Upper lobe of left lung (tissue), 6 donors: ENCODE measurements around the gene IKZF4. TPM values are rescaled to one million over a fixed set of nuclear protein-coding genes. Genes with fewer than 3 reads are reported as not detected.
A peak's percentile ranks its signal among the peaks of the same experiment; 100 is the strongest.

ENCODE experiments used
- ATAC-seq, 2 donors: fragments of 200-7000 bp; cut with Tn5 transposase; one replicate each; pipeline ENCODE4 v1.9.1; 2022; ENCODE audit warnings: mild to moderate bottlenecking in 2 of 2, moderate library complexity in 2 of 2; ENCODE audit not compliant: low FRiP score in 2 of 2
- DNase-seq, 2 donors: peaks; one replicate each; pipeline ENCODE4 v3.0.0-alpha.2; 2019 to 2020
- H3K27ac ChIP-seq, 4 donors: fragments of 200-600 bp; sonication (generic); one replicate each; pipeline ENCODE4 v1.5.1; 2016 to 2019
- H3K27me3 ChIP-seq, 4 donors: fragments of 200-600 bp; sonication (generic); one replicate each; pipeline ENCODE4 v1.5.1; 2017 to 2019
- H3K36me3 ChIP-seq, 4 donors: fragments of 200-600 bp; sonication (generic); one replicate each; pipeline ENCODE4 v1.5.1; 2016 to 2019
- H3K4me1 ChIP-seq, 4 donors: fragments of 200-600 bp; sonication (generic); one replicate each; pipeline ENCODE4 v1.5.1; 2018 to 2019
- H3K4me3 ChIP-seq, 4 donors: fragments of 200-600 bp; sonication (generic); one replicate each; pipeline ENCODE4 v1.5.1; 2017 to 2019; ENCODE audit warnings: mild to moderate bottlenecking in 2 of 4, moderate library complexity in 1 of 4
- H3K9me3 ChIP-seq, 4 donors: fragments of 200-600 bp; sonication (generic); one replicate each; pipeline ENCODE4 v1.5.1; 2018 to 2019
- CTCF ChIP-seq, 6 experiments: fragments of 450-650 bp in 4 of 6; fragments of 200-600 bp in 2 of 6; sonication (generic) in 2 of 6; IDR thresholded peaks; one replicate each; pipeline ENCODE4 v1.5.1; 2016 to 2019; ENCODE audit warnings: antibody characterized with exemption in 6 of 6
- EP300 ChIP-seq, 4 donors: sonication (generic); formaldehyde crosslinking; IDR thresholded peaks; one replicate each; pipeline ENCODE4 v1.5.1; 2017; ENCODE audit warnings: antibody characterized with exemption in 4 of 4, control low read depth in 2 of 4
- POLR2A ChIP-seq, 4 donors: fragments of 450-650 bp; IDR thresholded peaks; one replicate each; pipeline ENCODE4 v1.5.1; 2016 to 2017; ENCODE audit warnings: antibody characterized with exemption in 4 of 4, mild to moderate bottlenecking in 2 of 4
- POLR2AphosphoS5 ChIP-seq, 2 donors: sonication (generic); formaldehyde crosslinking; IDR thresholded peaks; one replicate each; pipeline ENCODE4 v1.5.1; 2017; ENCODE audit warnings: antibody characterized with exemption in 2 of 2
- WGBS, 2 donors: methylation state at CpG; one replicate each; pipeline ENCODE4 v1.1.5; 2017 to 2018; 5-methylcytosine and 5-hydroxymethylcytosine counted together
- total RNA-seq, 6 donors: library from RNA; depleted of rRNA in 4 of 6; stranded (reverse); fragments of >200 nt in 4 of 6; gene quantifications; one replicate each; pipeline versions ENCODE4 v1.1.0 to v1.2.1, GENCODE V29; 2016 to 2021
- donor health status: DM: no; HTN: no; CAD: no; lungs with moderate emphysema.
- donor health status: DM: no; HTN: yes; CAD: no; lungs with severe emphysema.

The IKZF4 gene
- total RNA-seq, 6 donors from 2014 or later, result 5.6 to 23.0 (median 9.3) TPM

GRCh38 chr12:56034586-56035332 is 13.9 kb downstream of the IKZF4 start:
- no peaks in the 10 kb centered on the region for H3K9me3 ChIP-seq
- no peaks in the 10 kb centered on the region for H3K27me3 ChIP-seq
- no peak overlapping the region for H3K27ac ChIP-seq
- TF ChIP-seq EP300 (IDR thresholded peaks at IDR 0.05) (no peak), POLR2A (IDR thresholded peaks at IDR 0.05) (no peak), CTCF (IDR thresholded peaks at IDR 0.05) (no peak), POLR2AphosphoS5 (IDR thresholded peaks at IDR 0.05) (no peak)
- no peaks in the 10 kb centered on the region for H3K4me1 ChIP-seq
- H3K4me3 ChIP-seq, result no peak overlapping the region
- whole genome bisulfite sequencing, 2 donors, result 75 to 90% methylated on average over 11 to 18 of the region's 21 CpGs
- ATAC-seq (no peak), DNase-seq (peak in 1 of 2 donors; percentile 48)
- H3K36me3 ChIP-seq, result peaks cover 9 to 52% (median 33%) of the 10 kb centered on the region in 4 donors

GRCh38 chr12:56037161-56037560 is 16.3 kb downstream of the IKZF4 start:
- Histone ChIP-seq H3K27me3 (no peaks in the 10 kb centered on the region), H3K9me3 (no peaks in the 10 kb centered on the region), H3K27ac (no peak overlapping the region), H3K4me1 (peaks cover 0 to 10% (median 6%) of the 10 kb centered on the region in 4 donors), H3K36me3 (peaks cover 9 to 47% (median 32%) of the 10 kb centered on the region in 4 donors), H3K4me3 (no peak overlapping the region)
- TF ChIP-seq CTCF (IDR thresholded peaks at IDR 0.05) (no peak), EP300 (IDR thresholded peaks at IDR 0.05) (no peak), POLR2A (IDR thresholded peaks at IDR 0.05) (no peak), POLR2AphosphoS5 (IDR thresholded peaks at IDR 0.05) (no peak)
- DNase-seq (no peak), ATAC-seq (no peak)
- WGBS, 2 donors, result 44 to 65% methylated on average over 2 of the region's 2 CpGs

DNA sequence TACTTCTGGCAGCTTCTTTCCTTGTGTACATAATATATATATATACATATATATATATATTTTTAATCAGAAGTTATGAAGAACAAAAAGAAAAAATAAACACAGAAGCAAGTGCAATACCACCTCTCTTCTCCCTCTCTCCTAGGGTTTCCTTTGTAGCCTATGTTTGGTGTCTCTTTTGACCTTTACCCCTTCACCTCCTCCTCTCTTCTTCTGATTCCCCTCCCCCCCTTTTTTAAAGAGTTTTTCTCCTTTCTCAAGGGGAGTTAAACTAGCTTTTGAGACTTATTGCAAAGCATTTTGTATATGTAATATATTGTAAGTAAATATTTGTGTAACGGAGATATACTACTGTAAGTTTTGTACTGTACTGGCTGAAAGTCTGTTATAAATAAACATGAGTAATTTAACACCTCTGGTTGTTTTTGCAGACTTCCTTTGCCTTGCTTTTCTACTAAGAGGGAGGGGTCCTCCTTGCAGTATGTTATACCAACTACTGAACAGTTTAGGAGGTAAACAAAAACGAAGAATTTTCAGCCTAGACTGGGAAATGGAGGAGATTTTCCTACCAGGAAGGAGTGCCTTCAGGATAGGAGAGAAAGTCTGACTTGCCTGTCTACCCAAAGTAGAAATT is 17.3 kb downstream of the IKZF4 start:
- Histone ChIP-seq H3K27ac (no peak overlapping the region), H3K9me3 (no peaks in the 10 kb centered on the region), H3K4me3 (no peak overlapping the region), H3K27me3 (no peaks in the 10 kb centered on the region), H3K36me3 (peaks cover 7 to 41% (median 22%) of the 10 kb centered on the region in 4 donors), H3K4me1 (peaks cover 4 to 18% (median 13%) of the 10 kb centered on the region in 4 donors)
- no peak for ATAC-seq
- DNase-seq, result no peak
- WGBS, 2 donors, result 56 to 57% methylated on average over 2 of the region's 2 CpGs
- TF ChIP-seq EP300 (IDR thresholded peaks at IDR 0.05), result no peak
- no peak for TF ChIP-seq POLR2AphosphoS5 (IDR thresholded peaks at IDR 0.05)
- TF ChIP-seq CTCF (IDR thresholded peaks at IDR 0.05), result no peak
- TF ChIP-seq POLR2A (IDR thresholded peaks at IDR 0.05), result no peak

- no peaks in the 10 kb centered on the region for H3K9me3 ChIP-seq
- H3K27ac ChIP-seq, result no peak overlapping the region
- 89 to 100% methylated on average over 1 of the region's 1 CpG for WGBS, 2 donors
- TF ChIP-seq CTCF (IDR thresholded peaks at IDR 0.05), result no peak
- TF ChIP-seq EP300 (IDR thresholded peaks at IDR 0.05), result no peak
- TF ChIP-seq POLR2AphosphoS5 (IDR thresholded peaks at IDR 0.05), result no peak
- TF ChIP-seq POLR2A (IDR thresholded peaks at IDR 0.05), result no peak
- no peak for DNase-seq
- H3K4me3 ChIP-seq, result no peak overlapping the region
- H3K36me3 ChIP-seq, result peaks cover 10 to 43% (median 26%) of the 10 kb centered on the region in 4 donors
- H3K4me1 ChIP-seq, result peaks cover 12 to 24% (median 19%) of the 10 kb centered on the region in 4 donors
- H3K27me3 ChIP-seq, result no peaks in the 10 kb centered on the region
- ATAC-seq, result no peak
Measured at GRCh38 chr12:56040151-56040550, 19.3 kb downstream of the IKZF4 start.
